Measurements from ENCODE around the gene ADGRG6. TPM values are rescaled to one million over a fixed set of nuclear protein-coding genes. Genes with fewer than 3 reads are reported as not detected.
"Not testable (repeated sequence)": the region's sequence is repeated elsewhere in the genome, so short reads cannot be mapped to it uniquely, and the experiment has no call there.

The ADGRG6 gene
- total RNA-seq, 1 donor = 1.8 TPM

DNA sequence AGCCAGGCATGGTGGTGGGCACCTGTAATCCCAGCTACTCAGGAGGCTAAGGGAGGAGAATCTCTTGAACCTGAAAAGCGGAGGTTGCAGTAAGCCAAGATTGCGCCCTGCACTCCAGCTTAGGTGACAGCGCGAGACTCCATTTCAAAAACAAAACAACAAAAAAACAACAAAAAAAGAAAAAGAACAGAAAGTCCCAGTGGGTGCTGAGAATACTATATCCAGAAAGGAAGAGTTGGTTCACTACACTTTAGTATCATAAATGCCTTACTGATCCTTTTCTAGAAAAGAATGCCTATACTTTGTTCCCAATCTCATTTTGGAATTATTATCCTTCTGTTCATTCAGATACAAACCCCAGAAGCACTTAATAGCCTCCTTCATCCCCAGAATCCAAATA lies 20.9 kb upstream of the ADGRG6 start:
- Histone ChIP-seq H3K27me3 (ENCODE audit: insufficient read depth, low read length) (no peaks in the 10 kb centered on the region), H3K4me3 (ENCODE audit: low read length) (no peak overlapping the region), H3K4me1 (ENCODE audit: insufficient read depth, low read length) (no peaks in the 10 kb centered on the region), H3K9me3 (ENCODE audit: low read depth, low read length) (no peaks in the 10 kb centered on the region)

GRCh38 chr6:142283138-142283537 lies 18.7 kb upstream of the ADGRG6 start:
- H3K4me3 ChIP-seq (ENCODE audit: low read length); H3K27me3 ChIP-seq (ENCODE audit: insufficient read depth, low read length); H3K9me3 ChIP-seq (ENCODE audit: low read depth, low read length); H3K4me1 ChIP-seq (ENCODE audit: insufficient read depth, low read length): not testable (repeated sequence)

DNA sequence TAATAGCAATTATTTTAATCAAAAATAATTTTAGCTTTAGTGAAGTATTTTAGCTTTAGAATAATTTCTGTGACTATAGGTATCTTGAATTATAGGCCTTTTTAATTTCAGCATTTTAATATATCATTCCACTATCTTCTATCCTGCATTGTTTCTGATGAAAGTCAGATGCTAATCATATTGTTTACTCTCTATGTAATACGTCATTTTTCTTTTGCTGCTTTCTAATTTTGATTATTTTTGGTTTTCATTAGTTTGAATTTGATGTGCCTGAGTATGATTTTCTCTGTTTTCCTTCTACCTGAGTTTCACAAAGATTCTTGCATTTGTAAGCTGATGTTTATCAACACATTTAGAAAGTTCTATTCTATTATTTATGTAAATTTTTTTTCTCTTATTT lies 17.4 kb upstream of the ADGRG6 start:
- H3K4me1 ChIP-seq (ENCODE audit: insufficient read depth, low read length) = no peaks in the 10 kb centered on the region
- no peaks in the 10 kb centered on the region for H3K9me3 ChIP-seq (ENCODE audit: low read depth, low read length)
- H3K4me3 ChIP-seq (ENCODE audit: low read length) = no peak overlapping the region
- H3K27me3 ChIP-seq (ENCODE audit: insufficient read depth, low read length) = no peaks in the 10 kb centered on the region

DNA sequence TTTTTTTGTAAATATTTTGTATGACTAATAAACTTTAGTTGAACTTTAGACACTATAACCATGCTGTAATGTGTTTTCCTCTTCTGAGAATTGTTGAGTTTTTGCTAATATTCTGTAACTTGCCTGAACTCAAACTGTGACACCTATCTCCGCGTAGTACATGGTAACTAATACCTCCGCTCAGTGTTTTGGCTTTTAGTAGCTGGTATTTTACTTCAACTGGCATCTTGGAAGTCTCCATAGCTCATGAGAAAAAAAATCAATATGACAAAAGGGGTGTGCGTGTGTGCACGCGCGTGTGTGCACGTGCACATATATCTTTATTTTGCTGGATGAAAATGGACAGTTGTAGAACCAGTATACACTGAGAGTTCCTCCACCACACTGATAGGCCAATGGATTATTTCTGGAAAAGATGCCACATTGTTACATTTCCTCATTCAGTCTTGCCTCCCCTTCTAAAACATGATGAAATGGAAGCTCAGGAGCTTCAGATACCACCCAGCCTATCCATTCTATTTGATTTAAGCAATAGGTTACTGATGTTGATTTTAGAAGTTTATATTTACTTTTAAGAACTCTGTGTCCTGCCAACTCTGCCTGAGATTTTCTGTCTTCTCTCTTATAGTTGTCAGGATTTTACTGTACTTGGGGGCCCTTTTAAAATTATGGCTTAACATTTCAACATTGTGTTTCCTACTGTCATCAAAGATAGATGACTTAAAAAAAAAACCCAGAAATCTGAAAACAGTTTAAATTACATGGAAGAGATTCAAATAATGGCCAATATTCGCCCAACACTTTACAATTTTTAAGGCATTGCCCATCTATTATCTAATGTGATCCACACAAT lies 16.3 kb upstream of the ADGRG6 start:
- Histone ChIP-seq H3K27me3 (ENCODE audit: insufficient read depth, low read length) (no peaks in the 10 kb centered on the region), H3K4me1 (ENCODE audit: insufficient read depth, low read length) (no peaks in the 10 kb centered on the region), H3K4me3 (ENCODE audit: low read length) (no peak overlapping the region), H3K9me3 (ENCODE audit: low read depth, low read length) (no peaks in the 10 kb centered on the region)

GRCh38 chr6:142286088-142286409 lies 15.8 kb upstream of the ADGRG6 start:
- Histone ChIP-seq H3K4me1 (ENCODE audit: insufficient read depth, low read length) (no peaks in the 10 kb centered on the region), H3K4me3 (ENCODE audit: low read length) (no peak overlapping the region), H3K9me3 (ENCODE audit: low read depth, low read length) (no peaks in the 10 kb centered on the region), H3K27me3 (ENCODE audit: insufficient read depth, low read length) (no peaks in the 10 kb centered on the region)

GRCh38 chr6:142289687-142290086 lies 12.1 kb upstream of the ADGRG6 start:
- Histone ChIP-seq H3K4me1 (ENCODE audit: insufficient read depth, low read length) (peaks cover 4% of the 10 kb centered on the region), H3K27me3 (ENCODE audit: insufficient read depth, low read length) (no peaks in the 10 kb centered on the region), H3K4me3 (ENCODE audit: low read length) (no peak overlapping the region), H3K9me3 (ENCODE audit: low read depth, low read length) (no peaks in the 10 kb centered on the region)

DNA sequence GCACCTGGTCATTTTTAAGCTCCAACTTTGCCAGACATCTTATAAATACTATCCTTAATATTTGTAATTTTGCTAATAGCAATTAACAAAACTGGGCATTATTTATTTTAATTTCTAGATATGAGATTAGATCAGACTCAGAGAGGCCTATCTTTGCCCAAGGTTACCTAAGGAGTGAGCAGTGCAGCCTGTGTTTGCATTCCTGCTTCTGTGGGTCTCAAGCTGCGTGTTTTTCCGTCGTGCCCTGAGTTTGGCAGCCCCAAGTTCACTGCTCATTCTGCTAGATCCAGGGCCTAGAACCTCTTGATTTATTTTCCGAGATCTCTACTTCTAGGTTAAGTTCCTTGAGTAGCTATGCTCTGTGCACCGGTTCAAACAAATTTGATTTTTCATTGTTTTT lies 11.0 kb upstream of the ADGRG6 start:
- H3K27me3 ChIP-seq (ENCODE audit: insufficient read depth, low read length) = no peaks in the 10 kb centered on the region
- peaks cover 4% of the 10 kb centered on the region for H3K4me1 ChIP-seq (ENCODE audit: insufficient read depth, low read length)
- H3K9me3 ChIP-seq (ENCODE audit: low read depth, low read length) = no peaks in the 10 kb centered on the region
- no peak overlapping the region for H3K4me3 ChIP-seq (ENCODE audit: low read length)

DNA sequence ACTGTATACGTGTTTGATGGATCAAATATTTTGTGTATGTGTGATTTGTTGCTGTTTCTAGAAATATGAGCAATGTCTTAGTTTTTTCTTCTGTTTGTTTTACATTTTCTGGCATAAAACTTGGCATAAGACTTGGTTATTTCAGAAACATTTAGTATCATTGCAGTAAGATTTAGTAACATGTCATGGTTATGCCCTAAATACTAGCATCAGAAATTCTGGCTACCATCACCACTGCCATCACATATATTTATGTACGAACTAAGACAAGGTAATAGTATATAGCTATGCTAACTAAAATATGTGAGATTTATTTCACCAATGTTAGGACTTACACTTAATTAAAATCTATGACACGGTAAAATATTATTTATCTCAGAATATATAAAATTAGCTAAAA lies 10.3 kb upstream of the ADGRG6 start:
- H3K27me3 ChIP-seq (ENCODE audit: insufficient read depth, low read length) = no peaks in the 10 kb centered on the region
- H3K4me1 ChIP-seq (ENCODE audit: insufficient read depth, low read length) = peaks cover 4% of the 10 kb centered on the region
- H3K9me3 ChIP-seq (ENCODE audit: low read depth, low read length) = no peaks in the 10 kb centered on the region
- no peak overlapping the region for H3K4me3 ChIP-seq (ENCODE audit: low read length)

DNA sequence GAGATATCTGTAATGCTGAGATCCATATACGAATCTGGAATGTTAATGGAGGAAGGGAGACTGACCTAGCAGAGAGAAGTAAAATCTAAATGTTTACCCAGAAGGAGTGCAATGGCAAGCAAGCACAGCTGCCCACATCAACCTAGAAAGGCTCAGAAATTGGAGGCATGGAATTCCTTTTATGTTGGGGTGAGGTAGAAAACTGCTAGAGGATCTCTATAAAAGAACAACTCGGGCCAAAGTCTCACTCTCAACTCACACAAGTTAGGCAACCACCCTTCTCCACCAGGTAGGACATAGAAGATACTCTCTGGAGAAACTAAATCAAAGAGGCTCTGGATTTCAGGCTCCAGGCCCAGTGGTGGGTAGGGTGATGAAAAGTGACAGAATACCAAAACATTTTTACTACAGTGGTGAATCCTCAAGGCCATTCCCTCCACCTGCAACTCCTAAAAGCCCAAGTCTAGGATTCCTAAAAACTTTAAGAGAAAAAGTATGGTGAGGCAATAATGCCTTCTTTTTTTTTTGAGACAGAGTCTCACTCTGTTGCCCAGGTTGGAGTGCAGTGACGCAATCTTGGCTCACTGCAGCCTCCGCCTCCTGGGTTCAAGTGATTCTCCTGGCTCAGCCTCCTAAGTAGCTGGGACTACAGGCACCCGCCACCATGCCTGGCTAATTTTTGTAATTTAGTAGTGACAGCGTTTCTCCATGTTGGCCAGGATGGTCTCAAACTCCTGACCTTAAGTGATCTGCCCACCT lies 9.5 kb upstream of the ADGRG6 start:
- Histone ChIP-seq H3K9me3 (ENCODE audit: low read depth, low read length) (no peaks in the 10 kb centered on the region), H3K27me3 (ENCODE audit: insufficient read depth, low read length) (no peaks in the 10 kb centered on the region), H3K4me1 (ENCODE audit: insufficient read depth, low read length) (peaks cover 4% of the 10 kb centered on the region), H3K4me3 (ENCODE audit: low read length) (no peak overlapping the region)

DNA sequence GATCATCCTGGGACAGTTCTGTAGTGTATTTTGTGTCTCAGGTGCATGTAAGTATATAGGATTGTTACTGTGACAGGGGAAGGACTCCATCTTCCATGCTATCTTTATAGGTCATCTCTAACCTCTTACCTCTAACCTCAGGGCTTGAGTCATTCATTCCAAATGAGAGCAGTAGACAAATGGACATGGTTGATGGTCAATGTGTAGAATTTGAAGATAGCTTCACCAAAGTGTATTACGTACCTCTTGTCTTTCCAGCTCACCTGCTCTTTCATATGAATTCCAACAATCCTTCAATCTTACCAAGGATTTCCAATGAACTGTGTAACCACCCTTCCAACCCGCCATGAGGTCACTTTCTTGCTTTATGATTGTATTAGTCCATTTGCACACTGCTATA lies 8.7 kb upstream of the ADGRG6 start:
- Histone ChIP-seq H3K4me1 (ENCODE audit: insufficient read depth, low read length) (peaks cover 4% of the 10 kb centered on the region), H3K9me3 (ENCODE audit: low read depth, low read length) (no peaks in the 10 kb centered on the region), H3K4me3 (ENCODE audit: low read length) (no peak overlapping the region), H3K27me3 (ENCODE audit: insufficient read depth, low read length) (no peaks in the 10 kb centered on the region)

GRCh38 chr6:142294679-142295078 lies 7.1 kb upstream of the ADGRG6 start:
- H3K27me3 ChIP-seq (ENCODE audit: insufficient read depth, low read length) = no peaks in the 10 kb centered on the region
- no peak overlapping the region for H3K4me3 ChIP-seq (ENCODE audit: low read length)
- H3K9me3 ChIP-seq (ENCODE audit: low read depth, low read length) = no peaks in the 10 kb centered on the region
- H3K4me1 ChIP-seq (ENCODE audit: insufficient read depth, low read length) = peaks cover 4% of the 10 kb centered on the region

GRCh38 chr6:142296975-142297604 lies 4.7 kb upstream of the ADGRG6 start:
- peaks cover 14% of the 10 kb centered on the region for H3K4me1 ChIP-seq (ENCODE audit: insufficient read depth, low read length)
- H3K27me3 ChIP-seq (ENCODE audit: insufficient read depth, low read length) = peaks cover 13% of the 10 kb centered on the region
- no peak overlapping the region for H3K4me3 ChIP-seq (ENCODE audit: low read length)
- H3K9me3 ChIP-seq (ENCODE audit: low read depth, low read length) = no peaks in the 10 kb centered on the region

- peaks cover 18% of the 10 kb centered on the region for H3K27me3 ChIP-seq (ENCODE audit: insufficient read depth, low read length)
Measured at GRCh38 chr6:142297605-142297995, 4.2 kb upstream of the ADGRG6 start.

DNA sequence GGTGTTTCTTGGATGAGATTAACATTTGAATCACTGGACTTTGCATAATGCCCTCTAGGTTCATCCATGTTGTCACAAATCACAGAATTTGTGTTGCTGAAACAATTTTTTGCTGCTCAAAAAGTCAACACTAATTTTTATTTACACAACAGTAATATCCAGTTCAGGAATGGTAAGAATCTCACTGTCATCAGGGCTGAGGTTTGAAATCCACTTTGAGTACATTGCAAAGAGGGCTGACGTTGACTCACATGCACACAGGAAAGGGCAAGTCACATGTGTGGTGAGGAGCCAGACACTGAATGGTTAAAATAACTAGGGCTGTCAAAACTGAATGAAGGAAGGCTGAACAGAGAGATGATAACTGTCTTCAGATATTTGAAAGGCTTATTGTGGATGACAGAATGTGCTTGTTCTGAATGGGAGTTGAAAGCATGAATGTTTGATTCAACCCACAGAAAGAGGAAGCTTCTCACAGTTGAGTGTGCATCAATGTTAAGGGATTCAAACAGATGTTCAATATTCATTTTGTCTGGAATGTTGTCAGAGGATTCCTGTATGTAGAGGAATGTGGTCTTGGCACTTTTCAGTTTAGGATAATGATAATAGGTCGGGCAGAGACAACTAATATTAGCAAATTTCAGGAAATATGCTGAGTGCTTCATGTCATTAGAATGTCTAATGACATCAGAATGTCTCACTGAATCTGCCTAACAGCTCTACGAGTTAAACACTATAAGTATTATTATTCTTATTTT lies 3.6 kb upstream of the ADGRG6 start:
- Histone ChIP-seq H3K9me3 (ENCODE audit: low read depth, low read length) (no peaks in the 10 kb centered on the region), H3K4me1 (ENCODE audit: insufficient read depth, low read length) (peaks cover 20% of the 10 kb centered on the region), H3K27me3 (ENCODE audit: insufficient read depth, low read length) (peaks cover 22% of the 10 kb centered on the region), H3K4me3 (ENCODE audit: low read length) (no peak overlapping the region)

More at GRCh38 chr6:142297605-142297995, 4.2 kb upstream of the ADGRG6 start:
- peaks cover 19% of the 10 kb centered on the region for H3K4me1 ChIP-seq (ENCODE audit: insufficient read depth, low read length)
- no peak overlapping the region for H3K4me3 ChIP-seq (ENCODE audit: low read length)
- H3K9me3 ChIP-seq (ENCODE audit: low read depth, low read length) = no peaks in the 10 kb centered on the region

DNA sequence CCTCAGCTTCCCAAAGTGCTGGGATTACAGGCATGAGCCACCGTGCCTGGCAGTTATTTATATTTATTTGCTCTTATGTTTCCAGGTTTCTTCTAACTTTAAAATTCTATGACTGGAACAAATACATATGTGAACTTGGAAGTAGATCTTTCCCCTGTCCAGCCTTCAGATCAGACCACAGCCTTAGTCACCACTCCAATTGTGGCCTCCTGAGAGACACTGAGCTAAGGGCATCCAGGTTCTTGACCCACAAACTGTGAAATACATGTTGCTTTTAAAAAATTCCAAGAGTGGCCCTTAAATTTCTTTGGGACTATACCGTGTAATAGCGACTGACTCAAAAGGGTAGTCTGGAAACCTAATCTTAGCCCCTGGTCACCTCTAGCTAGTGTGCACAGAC lies 1.5 kb upstream of the ADGRG6 start:
- Histone ChIP-seq H3K4me3 (ENCODE audit: low read length) (no peak overlapping the region), H3K27me3 (ENCODE audit: insufficient read depth, low read length) (peaks cover 22% of the 10 kb centered on the region), H3K9me3 (ENCODE audit: low read depth, low read length) (no peaks in the 10 kb centered on the region), H3K4me1 (ENCODE audit: insufficient read depth, low read length) (peaks cover 16% of the 10 kb centered on the region)

Data from mononuclear cell (primary cell).